K562 (cell line): Measurements from ENCODE around the gene MTA2. TPM values are rescaled to one million over a fixed set of nuclear protein-coding genes. Genes with fewer than 3 reads are reported as not detected.

ENCODE experiments used
- ATF1 ChIP-seq, 2 experiments: fragments of 450-650 bp in 1 of 2; IDR thresholded peaks; 2 replicates each; pipeline ENCODE4 v1.6.1; 2016; ENCODE audit warnings: missing compliant biosample characterization in 1 of 2, missing genetic modification characterization in 1 of 2
- CREM ChIP-seq: IDR thresholded peaks from 2 replicates; pipeline ENCODE4 v1.6.1; 2014; ENCODE audit warnings: antibody characterized with exemption, low read depth
- DACH1 ChIP-seq: fragments of 450-650 bp; IDR thresholded peaks from 2 replicates; pipeline ENCODE4 v1.6.1; 2018; ENCODE audit not compliant: partially characterized antibody
- ELF1 ChIP-seq: fragments of 200-800 bp; sonication (Bioruptor generic); IDR thresholded peaks from 2 replicates; pipeline ENCODE4 v1.6.1; 2016; ENCODE audit warnings: missing genetic modification characterization, missing compliant biosample characterization
- FOXK2 ChIP-seq, 2 experiments: fragments of 450-650 bp; IDR thresholded peaks in 1 of 2; conservative IDR thresholded peaks in 1 of 2; 2 replicates each; pipeline ENCODE4 v1.6.1; 2016; ENCODE audit warnings: low read depth in 2 of 2, mild to moderate bottlenecking in 1 of 2
- KAT7 ChIP-seq: sonication (generic); formaldehyde crosslinking; IDR thresholded peaks from 2 replicates; pipeline ENCODE4 v1.8.0; 2022; ENCODE audit warnings: missing genetic modification reagents, mild to moderate bottlenecking, borderline replicate concordance
- LEF1 ChIP-seq: fragments of 450-650 bp; IDR thresholded peaks from 2 replicates; pipeline ENCODE4 v1.6.1; 2016; ENCODE audit warnings: mild to moderate bottlenecking
- MIER1 ChIP-seq: fragments of 450-650 bp; IDR thresholded peaks from 2 replicates; pipeline ENCODE4 v1.6.1; 2016; ENCODE audit warnings: antibody characterized with exemption, mild to moderate bottlenecking, low read depth
- NR2C1 ChIP-seq, 2 experiments: fragments of 450-650 bp; IDR thresholded peaks; 2 replicates each; pipeline ENCODE4 v1.6.1; 2017; ENCODE audit warnings: mild to moderate bottlenecking in 2 of 2, antibody characterized with exemption in 1 of 2, inconsistent platforms in 1 of 2, missing compliant biosample characterization in 1 of 2, missing genetic modification characterization in 1 of 2
- RBFOX2 ChIP-seq: fragments of 200-400 bp; formaldehyde crosslinking; IDR thresholded peaks from 2 replicates; pipeline ENCODE4 v1.6.1; 2017; ENCODE audit warnings: low read depth, mild to moderate bottlenecking, low read length, moderate library complexity
- SMAD1 ChIP-seq: fragments of 150-350 bp; IDR thresholded peaks from 2 replicates; pipeline ENCODE4 v1.6.1; 2014; ENCODE audit warnings: low read length, low read depth; ENCODE audit not compliant: partially characterized antibody
- SPI1 ChIP-seq: IDR thresholded peaks from 2 replicates; pipeline ENCODE4 v1.6.1; 2011; ENCODE audit warnings: low read depth, low read length, control low read depth, borderline replicate concordance
- TEAD4 ChIP-seq, 2 experiments: sonication (generic) in 1 of 2; formaldehyde crosslinking in 1 of 2; IDR thresholded peaks; 2 replicates each; pipeline versions ENCODE4 v1.6.1 to v1.8.0; 2012 to 2022; ENCODE audit warnings: borderline replicate concordance in 1 of 2, inconsistent platforms in 1 of 2, low read length in 1 of 2, mild to moderate bottlenecking in 1 of 2, missing genetic modification reagents in 1 of 2
- WHSC1 ChIP-seq: IDR thresholded peaks from one replicate; pipeline ENCODE4 v1.6.1; 2012; ENCODE audit warnings: low read length, control low read depth, inconsistent platforms
- YY1 ChIP-seq, 3 experiments: IDR thresholded peaks; 2 replicates each; pipeline ENCODE4 v1.6.1; 2011; ENCODE audit warnings: low read length in 2 of 3, mild to moderate bottlenecking in 2 of 3, moderate library complexity in 2 of 3, borderline replicate concordance in 1 of 3, control low read depth in 1 of 3, low read depth in 1 of 3; ENCODE audit not compliant: insufficient read depth in 3 of 3, insufficient replicate concordance in 2 of 3, control insufficient read depth in 1 of 3, insufficient read length in 1 of 3; ENCODE audit errors: extremely low read depth in 1 of 3
- ZBTB17 ChIP-seq: fragments of 450-650 bp; formaldehyde crosslinking; IDR thresholded peaks from 2 replicates; pipeline ENCODE4 v1.4.0; 2020; ENCODE audit warnings: mild to moderate bottlenecking
- ZNF239 ChIP-seq: fragments of 250-450 bp; sonication (Bioruptor Pico); IDR thresholded peaks from 2 replicates; pipeline ENCODE4 v1.4.0; 2020; ENCODE audit warnings: mild to moderate bottlenecking
- ZNF24 ChIP-seq: fragments of 450-650 bp; IDR thresholded peaks from 2 replicates; pipeline ENCODE4 v1.6.1; 2016
- ZNF586 ChIP-seq: fragments of 450-650 bp; formaldehyde crosslinking; conservative IDR thresholded peaks from 2 replicates; pipeline ENCODE4 v1.4.0; 2020; ENCODE audit warnings: mild to moderate bottlenecking, moderate library complexity
- polyA plus RNA-seq, 8 experiments: library from polyadenylated mRNA; depleted of rRNA in 4 of 8; stranded (reverse) in 5 of 8; unstranded in 3 of 8; fragments of >200 nt; fragmentation: Nextera tagmentation in 2 of 8; fragmentation: Illumina TruSeq in 1 of 8; extraction: Ambion mirVana in 2 of 8; extraction: Trizol in 1 of 8; gene quantifications; 2 replicates each; pipeline versions ENCODE4 v1.2.1 to v1.2.3, GENCODE V29; 2011 to 2014; ENCODE audit warnings: inconsistent platforms in 1 of 8, missing spikeins in 1 of 8
- total RNA-seq, 7 experiments: library from RNA; depleted of rRNA in 6 of 7; stranded (reverse); fragments of >200 nt in 6 of 7; fragmentation: Illumina TruSeq in 2 of 7; extraction: Trizol in 2 of 7; gene quantifications; 2 replicates each; pipeline versions ENCODE4 v1.2.1 to v1.2.3, GENCODE V29; 2011 to 2021; ENCODE audit warnings: low replicate concordance in 1 of 7
- TF ChIP-seq, protein P1 (sequence below): fragments of 250-450 bp; sonication (Bioruptor Pico); IDR thresholded peaks from 2 replicates; pipeline ENCODE4 v1.8.0; 2021; ENCODE audit warnings: borderline replicate concordance, mild to moderate bottlenecking, moderate library complexity; ENCODE audit not compliant: poor library complexity, severe bottlenecking
- TF ChIP-seq, protein P2 (sequence below): fragments of 250-450 bp; sonication (Bioruptor Pico); IDR thresholded peaks from 2 replicates; pipeline ENCODE4 v1.5.0; 2020; ENCODE audit warnings: mild to moderate bottlenecking, borderline replicate concordance
- TF ChIP-seq, protein P3 (sequence below): sonication (generic); formaldehyde crosslinking; IDR thresholded peaks from 2 replicates; pipeline ENCODE4 v1.4.0; 2020; ENCODE audit warnings: mild to moderate bottlenecking, missing genetic modification reagents

MTA2 gene
- total and polyA plus RNA-seq, 9 of the 15 experiments (the other 6 are each of a cell fraction or from before 2014, with no cell fraction given) = 6.2 to 220 (median 172) TPM

DNA sequence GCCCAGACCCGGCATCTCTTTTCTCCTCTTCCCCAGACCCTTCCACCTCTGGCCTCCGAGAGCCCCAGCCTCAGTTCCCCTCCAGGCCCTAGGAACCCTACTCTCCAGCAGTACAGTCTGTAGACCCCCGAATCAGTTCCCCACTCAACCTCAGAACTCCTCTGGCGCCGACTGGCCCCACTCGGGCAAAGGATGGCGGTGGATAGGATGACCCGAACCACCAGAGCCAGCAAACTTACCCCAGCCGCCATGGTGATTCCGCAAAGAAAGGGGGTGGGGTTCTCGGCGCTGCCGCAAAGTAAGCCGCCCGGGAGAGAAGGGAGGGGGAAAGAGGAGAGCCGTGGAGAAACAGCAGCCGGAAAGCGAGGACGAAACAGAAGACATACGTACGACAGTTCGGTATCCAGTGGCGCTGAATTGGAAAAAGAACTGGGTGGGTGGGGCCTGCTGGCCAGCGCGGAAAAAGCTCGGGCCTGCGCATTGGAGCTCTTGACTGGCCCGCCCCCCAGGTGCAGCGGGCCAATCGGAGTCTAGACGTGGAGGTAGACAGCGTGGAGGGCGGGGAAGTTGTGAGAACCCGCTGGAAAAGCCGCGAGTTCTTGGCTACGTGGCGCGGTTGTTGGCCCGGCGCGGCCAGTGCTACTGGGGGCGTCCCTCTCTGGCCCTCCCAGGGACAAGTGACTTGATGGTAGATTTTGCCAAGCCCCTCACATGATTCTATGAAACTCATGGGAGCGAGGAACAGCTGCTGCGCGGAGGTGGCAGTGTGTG, 27.9 kb downstream of the MTA2 start, which contains the start of gene EEF1G (continued):
- peak; percentile 84 to 93 (median 89) for TF ChIP-seq YY1 (IDR thresholded peaks at IDR 0.05; ENCODE audit: borderline replicate concordance in 1 of 3, control insufficient read depth in 1 of 3, extremely low read depth in 1 of 3, insufficient read depth in 3 of 3, insufficient read length in 1 of 3, insufficient replicate concordance in 2 of 3, low read depth in 1 of 3, low read length in 2 of 3)
- 0 out of 2 replicates have a peak, but pooled peaks have one; percentile 12 for TF ChIP-seq ELF1 (tag)
- no peak; the same call in 1 of the 2 replicates for TF ChIP-seq TEAD4 (IDR thresholded peaks at IDR 0.05; ENCODE audit: low read length)
- TF ChIP-seq TEAD4 (CRISPR knock-in tag; IDR thresholded peaks at IDR 0.05; ENCODE audit: borderline replicate concordance) = no peak
- peak; percentile 53; the same call in 1 of the 2 replicates for TF ChIP-seq MIER1
- TF ChIP-seq ATF1 (CRISPR knock-in tag; IDR thresholded peaks at IDR 0.05) = no peak
- TF ChIP-seq ATF1 (tag; IDR thresholded peaks at IDR 0.05) = peak; percentile 80
- TF ChIP-seq RBFOX2 = peak; percentile 91
- TF ChIP-seq, protein P1, sequence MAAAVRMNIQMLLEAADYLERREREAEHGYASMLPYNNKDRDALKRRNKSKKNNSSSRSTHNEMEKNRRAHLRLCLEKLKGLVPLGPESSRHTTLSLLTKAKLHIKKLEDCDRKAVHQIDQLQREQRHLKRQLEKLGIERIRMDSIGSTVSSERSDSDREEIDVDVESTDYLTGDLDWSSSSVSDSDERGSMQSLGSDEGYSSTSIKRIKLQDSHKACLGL (CRISPR knock-in tag) = peak; percentile 22
- TF ChIP-seq ZNF24 = no peak
- TF ChIP-seq SPI1 = no peak
- TF ChIP-seq KAT7 (CRISPR knock-in tag) = peak; percentile 53; the same call in 1 of the 2 replicates
- peak; percentile 79 to 88 for TF ChIP-seq FOXK2 (conservative IDR thresholded peaks at IDR 0.05 in 1 of 2, IDR thresholded peaks at IDR 0.05 in 1 of 2; ENCODE audit: low read depth in 2 of 2)
- TF ChIP-seq NR2C1 (IDR thresholded peaks at IDR 0.05) = peak; percentile 7; the same call in 1 of the 2 replicates
- no peak for TF ChIP-seq NR2C1 (tag; IDR thresholded peaks at IDR 0.05)
- TF ChIP-seq ZBTB17 = peak; percentile 55; the same call in 1 of the 2 replicates
- TF ChIP-seq ZNF239 (CRISPR knock-in tag) = no peak
- no peak for TF ChIP-seq DACH1
- TF ChIP-seq LEF1 = peak; percentile 21; the same call in 1 of the 2 replicates
- no peak for TF ChIP-seq ZNF586 (CRISPR knock-in tag)
- TF ChIP-seq, protein P2, sequence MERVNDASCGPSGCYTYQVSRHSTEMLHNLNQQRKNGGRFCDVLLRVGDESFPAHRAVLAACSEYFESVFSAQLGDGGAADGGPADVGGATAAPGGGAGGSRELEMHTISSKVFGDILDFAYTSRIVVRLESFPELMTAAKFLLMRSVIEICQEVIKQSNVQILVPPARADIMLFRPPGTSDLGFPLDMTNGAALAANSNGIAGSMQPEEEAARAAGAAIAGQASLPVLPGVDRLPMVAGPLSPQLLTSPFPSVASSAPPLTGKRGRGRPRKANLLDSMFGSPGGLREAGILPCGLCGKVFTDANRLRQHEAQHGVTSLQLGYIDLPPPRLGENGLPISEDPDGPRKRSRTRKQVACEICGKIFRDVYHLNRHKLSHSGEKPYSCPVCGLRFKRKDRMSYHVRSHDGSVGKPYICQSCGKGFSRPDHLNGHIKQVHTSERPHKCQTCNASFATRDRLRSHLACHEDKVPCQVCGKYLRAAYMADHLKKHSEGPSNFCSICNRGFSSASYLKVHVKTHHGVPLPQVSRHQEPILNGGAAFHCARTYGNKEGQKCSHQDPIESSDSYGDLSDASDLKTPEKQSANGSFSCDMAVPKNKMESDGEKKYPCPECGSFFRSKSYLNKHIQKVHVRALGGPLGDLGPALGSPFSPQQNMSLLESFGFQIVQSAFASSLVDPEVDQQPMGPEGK (CRISPR knock-in tag) = 0 out of 2 replicates have a peak, but pooled peaks have one; percentile 35
- TF ChIP-seq, protein P3, sequence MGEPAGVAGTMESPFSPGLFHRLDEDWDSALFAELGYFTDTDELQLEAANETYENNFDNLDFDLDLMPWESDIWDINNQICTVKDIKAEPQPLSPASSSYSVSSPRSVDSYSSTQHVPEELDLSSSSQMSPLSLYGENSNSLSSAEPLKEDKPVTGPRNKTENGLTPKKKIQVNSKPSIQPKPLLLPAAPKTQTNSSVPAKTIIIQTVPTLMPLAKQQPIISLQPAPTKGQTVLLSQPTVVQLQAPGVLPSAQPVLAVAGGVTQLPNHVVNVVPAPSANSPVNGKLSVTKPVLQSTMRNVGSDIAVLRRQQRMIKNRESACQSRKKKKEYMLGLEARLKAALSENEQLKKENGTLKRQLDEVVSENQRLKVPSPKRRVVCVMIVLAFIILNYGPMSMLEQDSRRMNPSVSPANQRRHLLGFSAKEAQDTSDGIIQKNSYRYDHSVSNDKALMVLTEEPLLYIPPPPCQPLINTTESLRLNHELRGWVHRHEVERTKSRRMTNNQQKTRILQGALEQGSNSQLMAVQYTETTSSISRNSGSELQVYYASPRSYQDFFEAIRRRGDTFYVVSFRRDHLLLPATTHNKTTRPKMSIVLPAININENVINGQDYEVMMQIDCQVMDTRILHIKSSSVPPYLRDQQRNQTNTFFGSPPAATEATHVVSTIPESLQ (CRISPR knock-in tag) = 0 out of 2 replicates have a peak, but pooled peaks have one; percentile 58
- TF ChIP-seq WHSC1 = no peak
- peak; percentile 9; the same call in 1 of the 2 replicates for TF ChIP-seq CREM
- TF ChIP-seq SMAD1 = peak; percentile 71
